Ramos (cell line): ENCODE results near the gene LTBP1.

ENCODE experiments used
- in situ Hi-C: fragments of 300-500 bp; cut with MboI; formaldehyde crosslinking; loops from one replicate; pipeline ENCODE4 v1.14.3; 2022; ENCODE audit warnings: low sequenced_read_pairs; ENCODE audit not compliant: unreplicated experiment

LTBP1 gene

GRCh38 chr2:33209976-33210375 lies 263.2 kb downstream of the LTBP1 start:
- in situ Hi-C loops: no loop called here

DNA sequence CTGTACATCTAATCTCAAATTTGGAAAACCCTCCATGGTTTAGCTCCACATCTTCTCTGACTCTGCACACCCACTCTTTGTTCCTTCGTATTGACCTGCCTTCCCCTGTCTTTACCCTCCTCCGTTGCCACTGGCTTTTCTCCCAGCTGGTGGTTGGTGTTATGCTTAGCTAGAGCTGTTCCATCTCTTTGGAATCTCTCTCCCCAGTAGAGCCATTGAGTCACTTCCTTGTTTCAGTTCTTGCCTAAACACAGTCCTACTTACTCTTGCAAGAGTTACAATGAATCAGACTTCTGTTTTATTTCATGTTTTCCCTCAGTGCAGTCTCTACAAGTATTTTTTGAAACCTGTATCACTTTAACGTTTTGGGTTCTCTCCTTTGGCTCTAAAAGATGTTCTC lies 263.9 kb downstream of the LTBP1 start:
- in situ Hi-C loops: no loop called here

GRCh38 chr2:33212151-33212550 lies 265.4 kb downstream of the LTBP1 start:
- in situ Hi-C loops: no loop called here

GRCh38 chr2:33213244-33213643 lies 266.5 kb downstream of the LTBP1 start:
- in situ Hi-C loops: no loop called here

DNA sequence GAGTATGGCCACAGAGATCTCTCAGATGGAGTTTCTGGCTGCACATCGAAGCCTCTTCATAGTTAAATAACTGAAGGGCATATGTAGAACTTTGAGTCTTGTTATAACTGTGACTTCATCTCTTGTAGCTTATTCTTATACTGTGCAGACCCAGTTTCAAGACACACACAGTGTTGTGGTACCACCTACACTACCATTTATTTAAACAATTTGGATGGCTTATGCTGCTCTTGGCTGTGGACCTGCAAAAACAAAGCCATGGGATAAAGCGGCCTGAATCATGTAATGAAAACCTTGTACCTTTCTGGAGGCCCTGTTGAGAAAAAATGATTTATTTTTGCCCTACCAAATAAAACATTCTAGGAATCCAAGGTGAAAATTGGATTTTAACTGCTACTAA lies 266.9 kb downstream of the LTBP1 start:
- in situ Hi-C loops: no loop called here

GRCh38 chr2:33214436-33214835 lies 267.7 kb downstream of the LTBP1 start:
- in situ Hi-C loops: no loop called here

DNA sequence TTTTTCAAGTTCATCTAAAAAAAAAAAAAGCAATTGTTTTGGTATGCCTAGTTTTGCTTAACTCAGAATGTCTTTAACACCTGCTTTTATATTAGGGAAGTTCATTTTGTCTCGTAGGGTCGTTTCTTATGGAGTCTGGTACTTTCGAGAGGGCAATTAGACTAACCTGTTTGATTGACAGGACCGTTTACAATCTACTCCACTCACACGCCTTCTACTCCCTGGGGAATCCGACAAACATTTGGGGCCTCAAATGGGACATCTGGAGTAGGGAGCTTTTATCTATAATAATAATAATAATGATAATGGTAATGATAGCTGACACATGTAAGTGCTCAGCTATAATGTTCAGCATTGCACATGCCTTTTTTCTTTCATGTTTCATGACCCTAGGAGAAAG lies 268.1 kb downstream of the LTBP1 start:
- in situ Hi-C loops: no loop called here

DNA sequence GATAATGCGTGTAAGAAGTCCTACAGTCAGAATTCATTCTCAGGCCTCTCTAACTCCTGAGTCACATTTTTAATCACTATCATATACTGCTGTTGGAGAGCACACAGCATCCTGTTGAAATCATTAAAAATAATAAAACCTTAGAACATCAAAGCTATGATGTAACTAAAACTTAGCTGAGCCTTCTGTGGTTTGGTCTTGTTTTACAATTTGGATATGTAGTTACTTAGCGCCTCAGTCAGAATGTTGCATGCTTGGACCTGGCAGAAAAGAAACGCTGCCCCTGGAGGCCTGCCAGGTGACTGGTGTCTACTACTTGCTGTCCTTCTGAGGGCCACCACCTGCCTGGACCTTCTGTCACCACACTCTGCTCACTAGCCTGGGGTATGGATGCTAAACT lies 268.5 kb downstream of the LTBP1 start:
- in situ Hi-C loops: no loop called here

DNA sequence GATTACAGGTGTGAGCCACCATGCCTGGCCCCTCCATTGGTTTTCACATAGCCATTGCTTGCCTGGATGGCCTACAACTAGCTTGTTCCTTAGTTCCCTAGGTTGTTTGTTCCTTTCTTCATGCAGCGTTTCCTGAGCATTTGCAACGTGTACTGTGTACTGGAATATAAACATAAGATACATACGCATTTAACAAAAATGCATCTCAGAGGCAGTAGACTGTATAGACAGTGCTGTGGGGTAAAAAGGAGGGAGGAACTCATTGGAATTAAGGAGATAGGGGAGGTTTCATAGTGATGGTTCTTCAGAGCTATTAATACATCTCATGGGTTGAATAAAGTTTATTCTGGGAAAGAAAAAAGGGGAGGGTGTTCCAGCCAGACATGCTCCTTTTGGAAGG lies 269.2 kb downstream of the LTBP1 start:
- in situ Hi-C loops: no loop called here

GRCh38 chr2:33216508-33217182 lies 269.9 kb downstream of the LTBP1 start:
- in situ Hi-C loops: no loop called here

DNA sequence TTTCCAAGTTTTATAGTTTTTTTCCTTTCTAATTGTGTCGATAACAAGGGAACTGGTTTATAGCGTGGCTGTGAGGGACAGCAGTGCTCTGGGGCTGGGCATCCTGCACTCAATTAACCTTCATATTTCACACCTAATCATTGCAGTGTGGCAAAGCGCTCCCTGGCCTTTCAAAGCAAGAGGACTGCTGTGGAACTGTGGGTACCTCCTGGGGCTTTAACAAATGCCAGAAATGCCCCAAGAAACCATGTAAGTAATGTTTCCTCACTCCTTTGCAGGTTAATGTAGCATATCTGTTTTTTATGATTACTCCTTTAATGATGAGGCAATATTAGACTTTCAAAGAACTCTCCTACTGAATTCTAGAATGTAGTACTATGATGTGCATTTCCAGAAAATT lies 270.7 kb downstream of the LTBP1 start:
- in situ Hi-C loops: no loop called here

DNA sequence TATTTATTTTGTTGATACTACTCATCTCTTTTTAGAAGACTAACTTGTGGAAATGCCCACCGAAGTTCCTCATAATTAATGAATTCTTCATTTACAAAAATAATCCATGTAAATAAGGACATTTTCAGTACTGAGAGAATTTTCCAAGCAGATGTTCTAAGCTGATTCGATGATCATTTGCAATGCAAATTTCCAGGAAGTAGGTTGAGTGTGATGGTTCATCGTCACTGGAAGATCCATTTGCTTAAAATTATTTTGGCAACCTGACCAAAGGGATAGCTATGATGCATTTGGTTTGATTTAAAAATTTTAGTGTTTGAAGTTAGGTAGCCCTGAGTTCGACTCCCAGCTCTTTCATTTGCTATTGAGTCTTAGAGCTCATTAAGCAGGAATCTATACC lies 272.4 kb downstream of the LTBP1 start:
- in situ Hi-C loops: no loop called here

DNA sequence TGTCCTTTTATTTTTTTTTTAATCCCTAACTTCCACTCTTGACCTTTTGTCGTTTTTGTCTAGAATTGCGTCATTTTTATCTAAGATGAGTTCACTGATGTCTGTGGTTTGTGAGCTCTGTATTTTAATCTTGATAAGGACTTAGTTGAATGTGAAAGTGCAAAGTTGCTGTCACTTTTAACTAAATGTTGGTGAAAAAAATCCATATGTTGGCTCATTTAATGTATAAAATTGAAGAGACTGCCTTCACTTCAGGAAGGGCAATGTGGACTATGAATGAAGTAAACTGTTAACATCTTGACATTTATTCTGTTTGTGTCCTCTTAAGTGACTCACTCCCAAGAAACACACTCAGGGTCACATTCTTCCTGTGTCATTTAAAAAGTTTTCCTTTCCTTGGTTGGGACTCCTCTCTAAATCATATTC lies 273.1 kb downstream of the LTBP1 start:
- in situ Hi-C loops: no loop called here

GRCh38 chr2:33220533-33220932 lies 273.8 kb downstream of the LTBP1 start:
- in situ Hi-C loops: no loop called here

GRCh38 chr2:33221046-33221784 lies 274.5 kb downstream of the LTBP1 start:
- in situ Hi-C loops: no loop called here

DNA sequence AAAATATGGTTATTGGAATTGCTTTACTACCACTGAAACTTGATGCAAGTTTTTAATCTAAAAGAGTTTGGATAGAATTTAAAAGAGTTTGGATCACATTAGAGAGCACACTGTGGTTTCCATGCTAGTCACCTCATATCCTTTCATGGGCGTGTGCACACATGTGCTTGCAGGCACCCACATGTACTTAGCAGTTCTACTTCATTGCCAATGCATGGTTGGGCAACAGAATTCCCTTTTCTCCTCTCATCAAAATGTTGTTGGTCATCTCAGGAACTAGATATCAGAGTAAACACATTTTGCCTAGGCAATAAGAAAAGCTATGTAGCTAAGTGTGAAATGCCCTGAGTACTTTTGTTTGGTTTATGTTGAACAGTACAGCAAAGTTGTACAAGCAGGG lies 275.6 kb downstream of the LTBP1 start:
- in situ Hi-C loops: no loop called here

DNA sequence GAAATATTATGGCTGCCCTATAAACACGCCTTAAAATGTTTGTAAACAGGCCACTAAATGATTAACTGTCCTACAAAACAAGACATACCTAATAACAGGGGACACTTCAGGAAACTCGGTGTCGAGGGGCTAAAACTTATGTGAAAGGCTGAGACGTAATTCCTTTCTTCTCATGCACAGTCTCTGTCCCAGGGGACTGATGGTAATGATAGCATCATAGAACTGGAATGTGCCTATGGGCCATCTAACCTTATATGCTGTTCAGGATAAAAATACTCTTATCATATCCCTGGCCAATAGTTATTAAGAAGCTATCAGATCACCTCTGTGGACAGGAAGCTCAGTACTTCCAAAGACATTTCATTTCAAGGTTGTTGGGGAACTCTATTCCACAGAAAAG lies 277.1 kb downstream of the LTBP1 start:
- in situ Hi-C loops: no loop called here

DNA sequence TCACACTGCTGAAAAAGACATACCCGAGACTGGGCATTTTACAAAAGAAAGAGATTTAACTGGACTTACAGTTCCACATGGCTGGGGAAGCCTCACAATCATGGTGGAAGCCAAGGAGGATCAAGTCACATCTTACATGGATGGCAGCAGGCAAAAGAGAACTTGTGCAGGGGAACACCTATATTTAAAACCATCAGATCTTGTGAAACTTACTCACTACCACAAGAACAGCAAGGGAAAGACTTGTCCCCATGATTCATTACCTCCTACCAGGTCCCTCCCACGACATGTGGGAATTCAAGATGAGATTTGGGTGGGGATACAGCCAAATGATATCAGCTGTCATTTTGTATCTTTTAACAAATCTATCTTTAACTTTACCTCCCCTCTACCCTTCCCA lies 278.6 kb downstream of the LTBP1 start:
- in situ Hi-C loops: no loop called here

DNA sequence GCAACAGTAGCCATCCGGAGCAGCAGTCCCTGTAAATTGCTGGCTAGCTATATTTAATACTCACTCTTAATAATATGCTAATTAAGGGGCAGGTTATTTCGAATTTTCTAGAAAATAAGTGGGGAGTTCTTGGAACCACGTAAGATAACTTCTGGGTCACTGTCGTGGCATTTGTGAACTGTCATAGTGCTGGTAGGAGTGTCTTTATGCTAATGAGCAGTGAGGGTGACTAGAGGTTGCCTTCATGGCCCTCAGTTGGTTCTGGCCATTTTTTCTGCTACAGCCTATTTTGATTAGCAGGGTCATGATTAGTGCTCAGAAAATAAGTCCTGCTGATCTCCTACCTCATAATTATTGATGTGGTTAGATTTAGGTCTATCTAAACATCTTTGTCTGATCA lies 279.8 kb downstream of the LTBP1 start:
- in situ Hi-C loops: no loop called here

DNA sequence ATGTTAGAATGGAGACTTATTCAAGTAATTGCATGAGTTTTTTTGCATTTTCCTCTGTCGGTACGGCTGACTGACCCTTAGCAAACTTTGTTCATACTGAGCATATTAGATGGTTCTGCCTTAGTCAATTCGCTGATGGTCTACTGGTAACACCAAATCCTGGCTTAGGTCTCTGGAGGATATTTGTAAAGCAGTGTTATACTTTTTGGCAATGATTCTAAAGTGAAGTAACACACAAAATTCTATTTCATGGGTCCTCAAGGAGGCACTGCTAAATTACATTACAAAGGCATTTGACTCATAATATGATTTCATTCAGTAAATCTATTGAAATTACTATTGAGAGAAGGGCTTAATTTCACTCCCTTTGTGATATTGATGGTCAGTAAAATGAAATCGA lies 282.9 kb downstream of the LTBP1 start:
- in situ Hi-C loops: no loop called here

DNA sequence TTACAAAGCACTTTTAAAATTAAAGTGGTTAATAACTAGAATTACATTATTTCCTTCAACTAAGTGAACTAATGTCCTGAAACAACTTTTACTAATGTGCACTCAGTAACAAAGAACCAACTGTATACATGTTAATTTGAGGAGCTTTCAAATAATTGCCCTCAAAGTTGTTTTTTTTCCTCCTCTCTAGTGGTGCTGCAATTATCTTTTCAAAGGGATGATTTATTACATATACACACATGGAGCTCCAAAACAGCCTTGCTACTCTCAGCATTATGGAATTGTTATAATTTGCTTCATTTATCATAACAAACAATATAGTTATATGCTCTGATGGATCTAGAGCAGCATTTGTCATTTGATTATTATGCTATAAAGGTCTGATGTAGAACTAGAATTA lies 283.4 kb downstream of the LTBP1 start:
- in situ Hi-C loops: no loop called here

DNA sequence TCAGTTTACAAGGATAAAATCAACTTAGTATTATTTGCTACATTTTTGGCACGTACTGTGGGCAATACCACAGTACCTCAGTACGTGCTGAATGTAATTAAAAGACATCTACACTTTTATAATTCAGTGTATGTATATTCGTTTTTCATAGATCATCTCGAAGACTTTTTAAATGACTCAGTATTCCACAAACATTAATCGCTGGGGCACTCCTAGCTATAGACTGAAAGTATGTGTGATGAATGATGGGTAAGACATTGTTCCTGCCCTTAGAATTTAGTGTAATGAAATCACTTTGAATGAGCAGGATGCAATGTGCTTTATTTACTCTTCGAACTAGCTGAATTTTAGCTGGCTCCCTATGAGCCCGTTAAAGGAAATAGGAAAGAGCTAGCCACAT lies 284.1 kb downstream of the LTBP1 start:
- in situ Hi-C loops: no loop called here
